ENCODE measurements around the gene CXCR5.

The CXCR5 gene

DNA sequence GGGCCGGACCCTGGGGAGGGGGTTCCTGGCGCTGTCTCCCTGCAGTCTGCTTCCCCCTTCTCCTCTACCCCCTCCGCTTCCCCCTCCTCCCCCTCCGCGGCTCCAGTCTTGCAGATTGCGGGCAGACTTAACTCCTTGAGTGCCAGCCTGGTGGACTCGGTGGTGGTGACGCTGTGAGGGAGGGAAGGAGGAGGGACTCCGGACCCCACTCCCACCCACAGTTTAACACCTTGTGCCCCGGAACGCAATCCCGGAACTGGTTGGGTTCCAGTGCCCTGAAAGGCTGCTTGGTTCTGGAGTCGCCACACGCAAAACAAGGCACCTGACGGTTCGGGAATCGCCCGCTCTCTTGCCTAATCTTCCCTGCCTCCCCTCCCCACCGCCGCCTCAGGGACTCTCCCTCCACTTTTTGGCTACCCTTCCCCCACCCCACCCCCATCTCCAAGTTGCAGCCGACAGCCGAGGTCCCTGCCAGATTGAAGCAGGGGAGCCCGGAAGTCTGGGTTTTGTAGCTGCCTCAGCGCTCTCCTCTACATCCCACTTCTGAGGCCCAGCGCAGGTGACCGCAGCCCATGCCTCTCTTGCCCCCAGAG lies 45.9 kb downstream of the CXCR5 start:
- DNase-seq = peak; percentile 85 to 87

- DNase-seq = peak; percentile 86 to 89
Measured at GRCh38 chr11:118930094-118930712, 46.5 kb downstream of the CXCR5 start.

GRCh38 chr11:118931571-118931970 lies 47.9 kb downstream of the CXCR5 start:
- DNase-seq = no peak

DNA sequence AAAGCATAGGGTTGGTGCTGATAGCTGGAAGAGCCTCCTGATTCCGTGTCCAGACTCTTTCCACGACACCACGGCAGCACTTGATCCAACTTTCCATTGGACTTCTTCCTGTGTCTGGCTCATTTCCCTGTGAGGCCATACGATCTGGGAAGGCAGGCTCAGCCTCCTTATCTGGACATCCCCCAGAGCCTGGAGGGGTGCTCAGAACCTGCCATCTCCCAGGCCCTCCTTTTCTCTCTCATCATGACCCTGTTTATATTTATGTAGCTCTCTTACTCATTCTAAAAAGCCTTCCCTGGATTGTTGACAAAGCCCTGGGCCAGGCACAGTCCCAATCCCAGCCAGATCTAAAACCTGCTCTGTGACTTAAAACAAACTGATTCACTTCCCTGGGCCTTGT lies 49.8 kb downstream of the CXCR5 start:
- DNase-seq = no peak

GRCh38 chr11:118935376-118935775 lies 51.7 kb downstream of the CXCR5 start:
- DNase-seq = peak in 1 of 2 donors; percentile 39

DNA sequence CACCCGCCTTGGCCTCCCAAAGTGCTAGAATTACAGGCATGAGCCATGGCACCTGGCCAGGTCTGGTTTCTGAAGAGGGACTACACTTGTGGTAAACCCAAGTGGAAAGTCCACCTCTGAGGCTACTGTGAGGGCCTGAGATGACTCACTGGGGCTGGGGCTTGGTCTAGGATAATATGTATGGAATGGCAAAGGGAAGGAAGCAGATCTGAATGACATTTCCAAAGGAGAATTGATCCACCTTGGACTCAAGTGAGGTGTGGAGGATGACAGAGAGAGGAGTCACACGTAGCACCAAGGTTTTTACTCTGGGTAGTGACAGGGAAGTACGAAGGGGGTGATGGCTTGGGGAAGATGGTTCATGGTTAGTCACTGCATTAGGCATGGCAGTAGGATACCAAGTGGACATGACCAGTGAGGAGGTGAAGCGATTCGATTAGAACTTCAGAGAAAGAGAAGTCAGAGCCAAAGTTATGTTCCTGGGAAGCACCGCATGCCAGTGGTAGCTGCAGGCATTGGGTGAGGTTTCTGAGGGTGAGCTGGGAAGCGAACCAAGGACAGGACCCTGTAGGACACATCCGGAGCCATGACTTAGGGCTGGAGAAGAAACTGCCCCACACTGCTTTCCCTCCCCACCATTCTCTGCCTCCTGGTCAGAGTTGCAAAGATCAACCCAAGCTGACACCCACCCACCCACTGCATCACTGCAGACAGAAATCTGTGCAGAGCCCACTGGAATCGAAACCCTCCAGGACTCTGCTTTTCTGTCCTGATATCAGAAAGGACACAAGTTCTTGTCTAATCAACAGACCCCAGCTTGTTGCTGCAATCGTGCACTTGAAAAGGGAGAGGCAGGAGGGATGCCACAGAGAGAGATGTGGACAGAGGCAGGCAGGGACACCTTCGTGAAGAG lies 55.1 kb downstream of the CXCR5 start:
- DNase-seq = no peak

- no peak for DNase-seq
Measured at GRCh38 chr11:118939404-118939915, 55.8 kb downstream of the CXCR5 start.

- DNase-seq = peak; percentile 33 to 49
Measured at GRCh38 chr11:118939953-118940598, 56.4 kb downstream of the CXCR5 start.

DNA sequence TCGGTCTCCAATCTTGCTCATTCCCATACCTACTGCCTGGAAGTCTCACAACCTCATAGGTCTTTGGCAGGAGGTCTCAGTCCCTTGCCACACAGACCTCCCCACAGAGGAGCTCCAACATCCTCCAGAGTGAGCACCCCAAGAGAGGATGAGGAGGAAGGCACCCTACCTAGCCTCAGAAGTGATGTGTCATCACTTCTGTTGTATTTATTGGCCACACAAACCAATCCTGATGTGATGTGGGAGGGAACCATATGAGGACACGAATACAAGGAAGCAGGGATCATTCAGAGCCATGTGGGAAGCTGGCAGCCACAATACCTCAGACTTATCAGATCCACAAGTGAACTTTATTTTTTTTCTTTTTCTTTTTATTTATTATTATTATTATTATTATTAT lies 63.4 kb downstream of the CXCR5 start:
- DNase-seq = no peak
